Testis (tissue), 2 donors: ENCODE measurements around the gene PPP2CA.

Source experiments
- POLR2A ChIP-seq: fragments of 450-650 bp; IDR thresholded peaks from one replicate; pipeline ENCODE4 v1.6.1; 2017; ENCODE audit warnings: antibody characterized with exemption, mild to moderate bottlenecking, moderate library complexity
- TF ChIP-seq, protein P1 (sequence below), 3 experiments: fragments of 450-650 bp in 2 of 3; fragments of 200-600 bp in 1 of 3; sonication (generic) in 1 of 3; IDR thresholded peaks; one replicate each; pipeline ENCODE4 v1.5.1; 2016 to 2019; ENCODE audit warnings: antibody characterized with exemption in 3 of 3, mild to moderate bottlenecking in 2 of 3, moderate library complexity in 1 of 3

DNA sequence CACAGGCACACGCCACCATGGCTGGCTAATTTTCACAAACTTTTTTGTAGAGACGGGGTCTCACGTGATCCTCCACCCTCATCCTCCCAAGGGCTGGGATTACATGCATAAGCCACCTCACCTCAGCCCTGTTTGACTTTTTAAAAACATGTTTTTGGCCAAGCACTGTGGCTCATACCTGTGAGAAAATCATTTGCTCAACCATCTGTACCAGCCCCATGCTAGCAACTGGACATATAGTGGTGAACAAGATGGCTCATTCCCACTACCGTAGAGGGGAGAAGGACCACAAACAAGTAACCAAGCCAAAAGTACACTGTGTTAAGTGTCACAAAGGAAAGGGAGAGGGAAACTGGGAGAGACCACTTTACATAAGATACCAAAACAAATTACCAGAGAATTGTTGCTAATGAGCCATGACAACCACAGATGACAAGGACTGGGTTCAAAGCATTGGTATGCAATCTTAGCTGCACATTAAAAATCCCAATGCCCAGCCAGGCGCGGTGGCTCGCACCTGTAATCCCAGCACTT is 19.2 kb downstream of the PPP2CA start:
- TF ChIP-seq POLR2A, result no peak
- TF ChIP-seq, protein P1, sequence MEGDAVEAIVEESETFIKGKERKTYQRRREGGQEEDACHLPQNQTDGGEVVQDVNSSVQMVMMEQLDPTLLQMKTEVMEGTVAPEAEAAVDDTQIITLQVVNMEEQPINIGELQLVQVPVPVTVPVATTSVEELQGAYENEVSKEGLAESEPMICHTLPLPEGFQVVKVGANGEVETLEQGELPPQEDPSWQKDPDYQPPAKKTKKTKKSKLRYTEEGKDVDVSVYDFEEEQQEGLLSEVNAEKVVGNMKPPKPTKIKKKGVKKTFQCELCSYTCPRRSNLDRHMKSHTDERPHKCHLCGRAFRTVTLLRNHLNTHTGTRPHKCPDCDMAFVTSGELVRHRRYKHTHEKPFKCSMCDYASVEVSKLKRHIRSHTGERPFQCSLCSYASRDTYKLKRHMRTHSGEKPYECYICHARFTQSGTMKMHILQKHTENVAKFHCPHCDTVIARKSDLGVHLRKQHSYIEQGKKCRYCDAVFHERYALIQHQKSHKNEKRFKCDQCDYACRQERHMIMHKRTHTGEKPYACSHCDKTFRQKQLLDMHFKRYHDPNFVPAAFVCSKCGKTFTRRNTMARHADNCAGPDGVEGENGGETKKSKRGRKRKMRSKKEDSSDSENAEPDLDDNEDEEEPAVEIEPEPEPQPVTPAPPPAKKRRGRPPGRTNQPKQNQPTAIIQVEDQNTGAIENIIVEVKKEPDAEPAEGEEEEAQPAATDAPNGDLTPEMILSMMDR (IDR thresholded peaks at IDR 0.05), result no peak
